ENCODE results near the gene GRAMD1B.

GRCh38 chr11:123469089-123469488, 39.0 kb downstream of the GRAMD1B start:
- TF ChIP-seq RAD21 (conservative IDR thresholded peaks at IDR 0.05 in 1 of 2, IDR thresholded peaks at IDR 0.05 in 1 of 2) (no peak), USF2 (IDR thresholded peaks at IDR 0.05) (no peak), ZFP36 (IDR thresholded peaks at IDR 0.05; ENCODE audit: borderline replicate concordance, partially characterized antibody) (no peak), MYC (IDR thresholded peaks at IDR 0.05; ENCODE audit: borderline replicate concordance, low read length) (no peak), HOXA7 (CRISPR knock-in tag; IDR thresholded peaks at IDR 0.05) (no peak), NR3C1 (IDR thresholded peaks at IDR 0.05) (no peak), BHLHE40 (IDR thresholded peaks at IDR 0.05; ENCODE audit: low read depth, low read length) (no peak), SREBF2 (IDR thresholded peaks at IDR 0.05) (no peak), KDM5A (IDR thresholded peaks at IDR 0.05) (no peak), CEBPB (IDR thresholded peaks at IDR 0.05) (no peak), CTCF (IDR thresholded peaks at IDR 0.05) (no peak), RARB (CRISPR knock-in tag; IDR thresholded peaks at IDR 0.05) (no peak)
